HuH-7 (cell line): ENCODE data around the gene BMPR1B.
"Not testable (repeated sequence)": the region's sequence is repeated elsewhere in the genome, so short reads cannot be mapped to it uniquely, and the experiment has no call there.

Source experiments
- DNase-seq: peaks from one replicate; pipeline ENCODE4 v3.0.0; 2011; ENCODE audit warnings: low spot score

BMPR1B gene

DNA sequence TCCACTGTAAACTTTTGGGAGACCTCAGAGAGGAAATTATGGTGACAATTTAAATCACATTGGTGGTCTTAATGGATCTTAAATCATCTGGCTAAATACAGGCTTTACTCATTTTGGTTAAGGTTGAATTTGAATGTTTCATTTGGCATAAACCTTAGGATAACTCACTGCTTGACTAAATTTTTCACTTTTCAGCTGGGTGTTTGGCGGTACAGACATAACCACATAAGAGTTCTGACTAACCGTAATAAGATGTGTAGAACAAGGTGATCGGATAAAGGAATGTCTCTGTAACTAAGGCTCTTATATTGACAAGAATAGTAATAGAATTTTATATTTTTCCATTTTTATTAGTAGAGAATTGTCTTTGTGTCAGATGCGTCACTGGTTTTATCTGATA, 281.0 kb downstream of the BMPR1B start:
- DNase-seq = no peak

DNA sequence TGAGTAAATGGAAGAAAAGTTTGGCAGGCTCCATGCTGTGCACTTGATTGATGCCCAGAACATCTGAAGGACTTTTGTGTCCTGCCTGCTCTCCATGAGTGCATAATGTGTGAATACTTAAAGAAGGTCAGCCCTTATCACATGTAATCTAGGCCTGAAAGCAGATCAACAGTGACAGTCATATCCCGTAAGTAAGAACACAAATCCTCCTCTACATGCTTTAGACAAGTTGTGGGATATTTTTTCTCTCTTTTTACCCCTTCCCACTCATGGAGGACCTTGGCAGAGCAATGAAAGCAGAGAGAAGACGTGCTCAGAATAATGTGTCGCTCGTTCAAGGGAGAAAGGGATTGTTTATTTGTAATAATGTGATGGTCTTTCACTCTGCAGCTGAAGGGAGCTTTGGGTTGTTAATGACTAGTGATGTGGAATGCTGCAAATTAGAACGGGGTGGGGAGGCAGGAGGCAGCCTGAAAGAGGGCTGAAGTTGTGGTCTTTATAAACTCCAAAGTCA, 286.6 kb downstream of the BMPR1B start:
- DNase-seq = no peak

DNA sequence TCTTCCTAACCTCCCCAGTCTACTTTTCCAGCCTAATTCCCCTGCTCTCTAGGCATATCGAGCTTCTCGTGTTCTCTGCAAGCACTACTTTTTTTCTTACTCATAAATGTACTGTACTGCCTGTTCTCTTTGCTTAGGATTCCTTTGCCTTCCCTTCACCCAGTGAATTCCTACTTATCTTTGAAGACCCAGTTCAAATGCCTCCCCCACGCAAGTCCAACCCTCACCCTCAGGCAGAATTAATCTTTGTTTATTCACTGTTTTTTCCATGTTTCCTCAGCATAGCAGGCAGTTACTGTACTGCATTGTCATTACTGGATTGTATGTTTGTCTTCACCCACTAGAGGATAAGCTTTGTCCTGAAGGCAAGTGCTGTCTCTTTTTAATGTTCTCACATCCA, 287.7 kb downstream of the BMPR1B start:
- DNase-seq = no peak

DNA sequence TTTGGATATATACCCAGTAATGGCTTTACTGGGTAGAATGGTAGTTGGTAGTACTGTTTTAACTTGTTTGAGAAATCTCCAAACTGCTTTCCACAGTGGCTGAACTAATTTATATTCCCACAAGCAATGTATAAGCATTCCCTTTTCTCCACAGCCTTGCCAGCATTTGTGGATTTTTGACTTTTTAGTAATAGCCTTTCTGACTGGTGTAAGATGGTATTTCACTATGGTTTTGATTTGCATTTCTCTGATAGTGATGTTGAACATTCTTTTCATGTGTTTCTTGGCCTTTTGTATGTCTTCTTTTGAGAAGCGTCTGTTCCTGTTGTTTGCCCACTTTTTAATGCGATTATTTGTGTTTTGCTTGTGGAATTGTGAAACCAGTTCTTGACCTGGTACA, 290.5 kb downstream of the BMPR1B start:
- no peak for DNase-seq

GRCh38 chr4:95049551-95050233, 291.9 kb downstream of the BMPR1B start:
- DNase-seq = no peak

- no peak for DNase-seq
Observed at GRCh38 chr4:95050980-95051701, 293.4 kb downstream of the BMPR1B start.

GRCh38 chr4:95051702-95052020, 293.9 kb downstream of the BMPR1B start:
- no peak for DNase-seq

DNA sequence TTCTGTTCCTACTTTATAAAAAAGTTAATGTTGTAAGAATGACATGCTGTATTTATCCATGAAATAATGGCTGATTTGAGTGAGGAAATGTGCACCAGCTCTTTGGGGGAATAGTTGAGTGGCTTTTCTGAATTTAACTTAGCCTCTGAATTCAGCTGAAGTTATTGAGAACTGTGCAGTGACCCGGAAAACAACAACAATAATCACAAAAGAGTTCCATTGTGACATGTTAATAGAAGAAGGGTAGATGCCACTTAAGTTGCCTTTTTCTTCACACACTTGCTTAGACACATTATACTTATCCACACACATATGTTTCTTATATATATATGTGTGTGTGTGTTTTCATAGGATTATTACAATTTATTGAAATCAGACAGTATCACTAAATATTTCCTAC, 301.2 kb downstream of the BMPR1B start:
- no peak for DNase-seq

DNA sequence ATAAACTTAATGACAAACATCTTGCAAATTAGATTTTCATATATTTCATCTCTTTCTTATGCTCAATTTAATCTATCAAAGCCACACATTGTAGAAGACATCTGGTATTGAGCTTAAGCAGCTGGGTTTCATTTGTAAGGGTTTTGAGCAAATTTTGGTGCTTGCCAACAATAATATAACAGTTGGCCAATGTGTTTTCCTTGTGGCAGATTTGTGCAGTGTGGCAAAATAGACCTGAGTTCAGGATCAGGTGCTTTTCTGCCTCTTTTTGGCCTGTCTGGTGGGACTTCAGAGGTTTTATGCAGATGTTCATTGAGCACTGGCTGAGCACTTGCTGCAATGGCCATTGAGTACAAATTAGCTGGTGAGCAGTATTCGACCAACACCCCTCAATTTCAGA, 301.9 kb downstream of the BMPR1B start:
- no peak for DNase-seq

- no peak for DNase-seq
Observed at GRCh38 chr4:95061220-95061619, 303.5 kb downstream of the BMPR1B start.

DNA sequence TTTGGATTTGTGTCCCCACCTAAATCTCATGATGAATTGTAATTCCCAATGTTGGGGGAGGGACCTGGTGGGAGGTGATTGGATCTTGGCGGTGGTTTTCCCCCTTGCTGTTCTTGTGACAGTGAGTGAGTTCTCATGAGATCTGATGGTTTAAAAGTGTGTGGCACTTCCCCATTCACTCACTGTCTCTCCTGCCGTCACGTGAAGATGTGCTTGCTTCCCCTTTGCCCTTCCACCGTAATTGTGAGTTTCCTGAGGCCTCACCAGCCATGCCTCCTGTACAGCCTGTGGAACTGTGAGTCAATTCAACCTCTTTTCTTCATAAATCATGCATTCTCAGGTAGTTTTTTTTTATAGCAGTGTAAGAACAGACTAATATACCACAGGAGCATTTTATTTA, 304.0 kb downstream of the BMPR1B start:
- not testable (repeated sequence) for DNase-seq

DNA sequence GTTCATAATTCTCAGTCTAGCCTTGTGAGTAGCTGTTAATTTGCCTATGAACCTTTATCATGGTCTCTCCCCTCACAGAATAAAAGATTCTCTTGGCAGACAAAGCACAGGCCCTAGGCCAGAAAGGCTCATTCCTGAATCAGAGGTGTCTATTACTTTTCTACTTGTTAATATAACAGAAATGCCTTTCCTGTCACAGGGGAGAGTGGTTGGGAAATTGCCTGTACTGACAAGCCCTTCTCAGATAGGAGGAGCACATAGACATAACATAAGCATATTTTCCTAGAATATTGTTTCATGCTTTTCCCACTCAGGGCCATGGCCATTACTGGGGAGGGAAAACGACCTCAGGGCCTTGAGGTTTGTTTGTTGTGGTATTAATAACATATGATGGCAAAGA, 308.3 kb downstream of the BMPR1B start:
- DNase-seq = no peak

- no peak for DNase-seq
Observed at GRCh38 chr4:95068401-95068800, 310.6 kb downstream of the BMPR1B start.

GRCh38 chr4:95068818-95069478, 311.2 kb downstream of the BMPR1B start:
- DNase-seq = no peak

DNA sequence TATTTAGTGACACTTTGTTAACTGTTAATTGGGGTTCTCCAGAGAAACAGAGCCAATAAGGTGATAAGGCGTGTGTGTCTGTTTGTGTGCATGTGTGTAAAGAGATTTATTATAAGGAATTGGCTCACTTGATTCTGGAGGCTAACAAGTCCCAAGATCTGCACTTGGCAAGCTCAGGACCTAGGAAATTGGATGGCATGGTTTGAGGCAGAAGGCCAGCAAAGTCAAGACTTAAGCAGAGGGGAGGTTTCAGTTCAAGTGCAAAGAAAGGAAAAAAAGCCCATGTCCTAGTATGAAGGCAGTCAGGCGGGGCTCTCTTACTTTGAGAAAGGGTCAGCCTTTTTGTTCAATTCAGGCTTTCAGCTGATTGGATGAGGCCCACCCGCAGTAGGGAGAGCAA, 314.1 kb downstream of the BMPR1B start:
- no peak for DNase-seq

- DNase-seq = no peak
Observed at GRCh38 chr4:95073646-95074045, 315.9 kb downstream of the BMPR1B start.

- no peak for DNase-seq
Observed at GRCh38 chr4:95077864-95078263, 320.1 kb downstream of the BMPR1B start.

GRCh38 chr4:95080969-95081368, 323.2 kb downstream of the BMPR1B start:
- no peak for DNase-seq

DNA sequence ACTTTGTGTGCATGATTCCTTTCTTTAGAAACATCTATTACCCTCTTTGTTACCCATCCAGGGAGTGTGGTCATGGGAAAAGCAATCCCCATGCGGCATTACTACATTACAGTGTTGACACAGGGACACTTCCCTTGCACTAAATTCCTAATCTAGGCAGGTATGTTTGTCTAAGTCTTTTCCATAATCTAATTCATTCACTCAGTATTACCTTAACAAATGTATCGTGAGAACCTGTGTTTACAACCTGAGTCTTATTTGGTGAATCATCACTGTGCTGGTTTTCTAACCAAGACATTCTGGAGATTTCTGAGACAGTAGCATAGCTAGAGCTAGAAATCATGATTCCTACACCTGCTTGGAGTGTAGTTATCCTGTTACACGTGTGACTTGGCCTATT, 326.8 kb downstream of the BMPR1B start:
- no peak for DNase-seq

- no peak for DNase-seq
Observed at GRCh38 chr4:95085124-95085833, 327.5 kb downstream of the BMPR1B start.

GRCh38 chr4:95086551-95086950, 328.8 kb downstream of the BMPR1B start:
- DNase-seq = no peak

DNA sequence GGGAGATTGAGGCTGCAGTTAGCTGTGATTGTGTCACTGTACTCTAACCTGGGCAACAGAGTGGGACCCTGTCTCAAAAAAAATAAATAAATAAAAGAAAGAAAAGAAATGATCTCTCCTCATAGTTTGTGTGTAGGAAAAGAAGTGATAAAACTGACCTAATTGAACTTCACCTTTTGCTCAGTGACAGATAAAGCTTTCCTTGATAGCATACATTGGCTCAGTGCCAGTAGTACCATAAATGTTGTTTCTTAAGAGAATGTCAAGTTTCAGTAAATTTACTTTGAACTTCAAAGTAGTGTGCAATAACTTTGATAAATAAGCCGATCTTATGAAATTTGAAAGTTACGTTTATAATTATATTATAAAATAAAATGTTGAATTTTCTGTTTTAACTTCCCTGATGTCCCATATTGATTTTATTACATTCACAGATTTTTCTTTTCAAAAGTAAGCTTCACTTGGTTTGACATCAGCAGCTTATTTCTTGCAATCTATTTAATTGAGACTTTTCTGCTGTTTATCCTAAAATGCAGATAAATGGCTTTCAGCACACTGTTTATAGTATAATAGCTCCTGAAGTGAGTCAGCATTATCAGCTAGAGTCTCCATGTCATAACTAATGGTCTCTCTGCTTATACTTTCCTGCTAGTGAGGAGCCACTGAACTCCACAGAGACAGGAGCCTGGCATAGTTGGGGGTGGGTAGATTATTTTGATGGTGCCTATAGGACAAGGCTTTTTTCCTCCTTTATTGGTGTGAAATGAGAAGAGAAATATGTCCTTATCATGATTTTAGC, 330.1 kb downstream of the BMPR1B start:
- DNase-seq = no peak
